KMS-11 (cell line): ENCODE measurements around the gene KISS1R.

Experiments used
- H2AFZ ChIP-seq: fragments of 200-600 bp; sonication (generic); 2 replicates; pipeline ENCODE4 v1.6.1; 2016; ENCODE audit warnings: antibody characterized with exemption, mixed run types, low read depth
- H3K27ac ChIP-seq: fragments of 200-600 bp; sonication (generic); 2 replicates; pipeline ENCODE4 v1.6.1; 2016; ENCODE audit warnings: mild to moderate bottlenecking, mixed run types
- H3K27me3 ChIP-seq: fragments of 200-600 bp; sonication (generic); 2 replicates; pipeline ENCODE4 v1.6.1; 2017; ENCODE audit warnings: mild to moderate bottlenecking, low read depth, mixed run types, moderate library complexity; ENCODE audit not compliant: insufficient read depth
- H3K36me3 ChIP-seq: fragments of 200-600 bp; sonication (generic); 2 replicates; pipeline ENCODE4 v1.6.1; 2017; ENCODE audit warnings: mild to moderate bottlenecking, mixed run types; ENCODE audit not compliant: insufficient read depth
- H3K4me1 ChIP-seq: fragments of 200-600 bp; sonication (generic); 2 replicates; pipeline ENCODE4 v1.6.1; 2016; ENCODE audit warnings: mild to moderate bottlenecking, low read depth, mixed run types; ENCODE audit not compliant: poor library complexity, severe bottlenecking
- H3K4me2 ChIP-seq: fragments of 200-600 bp; sonication (generic); 2 replicates; pipeline ENCODE4 v1.7.0; 2016; ENCODE audit warnings: mild to moderate bottlenecking, mixed run types
- H3K4me3 ChIP-seq: fragments of 200-600 bp; sonication (generic); IDR thresholded peaks from 2 replicates; pipeline ENCODE4 v1.6.1; 2017; ENCODE audit warnings: low read depth, low read length, mixed read lengths; ENCODE audit not compliant: insufficient read depth
- H3K79me2 ChIP-seq: fragments of 200-600 bp; sonication (generic); 2 replicates; pipeline ENCODE4 v1.6.1; 2016; ENCODE audit warnings: low read depth, mixed run types; ENCODE audit not compliant: insufficient read depth
- H3K9ac ChIP-seq: fragments of 200-600 bp; sonication (generic); 2 replicates; pipeline ENCODE4 v1.6.1; 2016; ENCODE audit warnings: mild to moderate bottlenecking, mixed run types
- H4K20me1 ChIP-seq: fragments of 200-600 bp; sonication (generic); 2 replicates; pipeline ENCODE4 v1.6.1; 2016; ENCODE audit warnings: mild to moderate bottlenecking, mixed run types; ENCODE audit not compliant: insufficient read depth
- TF ChIP-seq, protein P1 (sequence below): fragments of 200-600 bp; sonication (generic); conservative IDR thresholded peaks from 2 replicates; pipeline ENCODE4 v1.6.1; 2017; ENCODE audit warnings: low read depth, mild to moderate bottlenecking, antibody characterized with exemption, low read length, moderate library complexity, mixed read lengths

Gene KISS1R

GRCh38 chr19:906480-906879 is 10.7 kb upstream of the KISS1R start:
- peaks cover 11% of the 10 kb centered on the region; the same call in 1 of the 2 replicates for H3K79me2 ChIP-seq
- H2AFZ ChIP-seq = no peak overlapping the region
- no peak overlapping the region for H3K4me3 ChIP-seq
- no peaks in the 10 kb centered on the region for H3K27me3 ChIP-seq
- no peaks in the 10 kb centered on the region for H3K4me1 ChIP-seq
- TF ChIP-seq, protein P1, sequence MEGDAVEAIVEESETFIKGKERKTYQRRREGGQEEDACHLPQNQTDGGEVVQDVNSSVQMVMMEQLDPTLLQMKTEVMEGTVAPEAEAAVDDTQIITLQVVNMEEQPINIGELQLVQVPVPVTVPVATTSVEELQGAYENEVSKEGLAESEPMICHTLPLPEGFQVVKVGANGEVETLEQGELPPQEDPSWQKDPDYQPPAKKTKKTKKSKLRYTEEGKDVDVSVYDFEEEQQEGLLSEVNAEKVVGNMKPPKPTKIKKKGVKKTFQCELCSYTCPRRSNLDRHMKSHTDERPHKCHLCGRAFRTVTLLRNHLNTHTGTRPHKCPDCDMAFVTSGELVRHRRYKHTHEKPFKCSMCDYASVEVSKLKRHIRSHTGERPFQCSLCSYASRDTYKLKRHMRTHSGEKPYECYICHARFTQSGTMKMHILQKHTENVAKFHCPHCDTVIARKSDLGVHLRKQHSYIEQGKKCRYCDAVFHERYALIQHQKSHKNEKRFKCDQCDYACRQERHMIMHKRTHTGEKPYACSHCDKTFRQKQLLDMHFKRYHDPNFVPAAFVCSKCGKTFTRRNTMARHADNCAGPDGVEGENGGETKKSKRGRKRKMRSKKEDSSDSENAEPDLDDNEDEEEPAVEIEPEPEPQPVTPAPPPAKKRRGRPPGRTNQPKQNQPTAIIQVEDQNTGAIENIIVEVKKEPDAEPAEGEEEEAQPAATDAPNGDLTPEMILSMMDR = no peak
- H4K20me1 ChIP-seq = no peaks in the 10 kb centered on the region
- H3K36me3 ChIP-seq = no peaks in the 10 kb centered on the region
- H3K27ac ChIP-seq = no peak overlapping the region
- H3K4me2 ChIP-seq = no peak overlapping the region
- no peak overlapping the region for H3K9ac ChIP-seq

GRCh38 chr19:907183-907853 is 9.8 kb upstream of the KISS1R start:
- H4K20me1 ChIP-seq = no peaks in the 10 kb centered on the region
- H3K27me3 ChIP-seq = no peaks in the 10 kb centered on the region
- peaks cover 11% of the 10 kb centered on the region; the same call in 1 of the 2 replicates for H3K79me2 ChIP-seq
- no peak overlapping the region for H2AFZ ChIP-seq
- H3K4me3 ChIP-seq = no peak overlapping the region
- H3K36me3 ChIP-seq = no peaks in the 10 kb centered on the region
- no peaks in the 10 kb centered on the region for H3K4me1 ChIP-seq
- H3K27ac ChIP-seq = no peak overlapping the region
- TF ChIP-seq, protein P1 = no peak
- no peak overlapping the region for H3K9ac ChIP-seq
- H3K4me2 ChIP-seq = no peak overlapping the region

GRCh38 chr19:911197-912033 is 5.7 kb upstream of the KISS1R start:
- no peak overlapping the region for H2AFZ ChIP-seq
- H3K4me1 ChIP-seq = peaks cover 5% of the 10 kb centered on the region
- H3K36me3 ChIP-seq = no peaks in the 10 kb centered on the region
- H4K20me1 ChIP-seq = no peaks in the 10 kb centered on the region
- TF ChIP-seq, protein P1 = no peak
- H3K4me2 ChIP-seq = no peak overlapping the region
- no peaks in the 10 kb centered on the region for H3K27me3 ChIP-seq
- no peak overlapping the region for H3K9ac ChIP-seq
- H3K79me2 ChIP-seq = peaks cover 11% of the 10 kb centered on the region; the same call in 1 of the 2 replicates
- no peak overlapping the region for H3K27ac ChIP-seq
- no peak overlapping the region for H3K4me3 ChIP-seq

GRCh38 chr19:912181-913079 is 4.7 kb upstream of the KISS1R start:
- Histone ChIP-seq H3K9ac (peak overlapping the region; percentile 57; the same call in 1 of the 2 replicates), H2AFZ (no peak overlapping the region; the same call in 1 of the 2 replicates), H3K79me2 (peaks cover 11% of the 10 kb centered on the region; the same call in 1 of the 2 replicates), H3K4me1 (peaks cover 5% of the 10 kb centered on the region), H4K20me1 (no peaks in the 10 kb centered on the region), H3K36me3 (no peaks in the 10 kb centered on the region), H3K27ac (no peak overlapping the region), H3K27me3 (peaks cover 5% of the 10 kb centered on the region; the same call in 1 of the 2 replicates), H3K4me3 (no peak overlapping the region), H3K4me2 (no peak overlapping the region)
- TF ChIP-seq, protein P1 = no peak
